NCI-H526 (cell line): ENCODE data around the gene MROH2A.

Experiments used
- DNase-seq, 2 experiments: peaks; one replicate each; lab custom pipeline; 2025; lab: John Stamatoyannopoulos, UW

The MROH2A gene

DNA sequence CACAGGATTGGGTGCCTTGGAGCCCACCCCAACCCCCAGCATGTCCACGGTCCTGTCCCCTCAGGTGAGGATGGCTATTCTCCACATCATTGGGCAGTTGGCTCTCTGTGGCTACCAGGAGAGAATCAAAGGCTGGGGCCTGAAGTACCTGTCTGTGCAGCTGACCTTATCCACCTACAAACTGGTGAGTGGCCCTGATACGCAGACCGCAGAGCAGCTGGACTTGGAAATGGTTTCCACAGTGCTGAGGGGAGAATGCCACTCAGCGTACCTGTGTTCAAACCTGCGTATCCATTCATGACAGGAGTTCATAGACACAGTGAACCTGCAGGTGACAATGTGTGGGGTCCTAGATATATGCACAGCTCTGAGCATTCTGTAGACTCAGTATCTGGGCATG lies 21.6 kb downstream of the MROH2A start:
- no peak for DNase-seq

- no peak for DNase-seq
Observed at GRCh38 chr2:233800208-233800607, 22.1 kb downstream of the MROH2A start.

- no peak for DNase-seq
Observed at GRCh38 chr2:233801357-233802131, 23.4 kb downstream of the MROH2A start.

GRCh38 chr2:233802132-233802815 lies 24.1 kb downstream of the MROH2A start:
- DNase-seq: no peak

DNA sequence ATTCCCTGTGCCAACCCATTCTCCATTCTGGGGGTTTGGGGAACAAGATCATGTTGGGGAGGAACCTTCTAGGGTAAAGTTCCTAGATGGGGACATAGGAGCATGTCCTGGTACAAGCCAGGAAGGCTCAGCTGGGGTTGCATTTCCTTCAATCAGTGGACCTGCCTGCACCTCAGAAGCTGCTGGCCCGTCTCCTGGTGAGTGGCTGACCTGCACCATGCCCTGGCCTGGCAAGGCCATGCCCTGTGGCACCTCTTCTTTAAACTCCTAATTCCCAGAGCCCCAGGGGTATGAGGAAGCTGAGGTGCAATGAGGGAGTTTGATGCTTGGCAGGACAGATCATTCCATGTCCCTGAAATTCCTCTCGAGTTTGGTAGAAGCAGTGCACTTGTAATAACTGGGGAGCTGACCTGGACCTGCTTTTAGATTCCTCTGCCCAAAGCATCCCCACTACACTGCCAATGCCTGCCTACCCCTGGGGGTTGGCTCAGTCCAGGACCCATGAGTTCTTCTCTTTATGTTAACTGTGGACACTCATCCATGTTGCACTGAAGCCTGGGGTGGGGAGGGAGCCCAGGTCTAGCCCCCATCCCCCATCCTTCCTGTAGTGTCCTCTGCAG lies 25.3 kb downstream of the MROH2A start:
- no peak for DNase-seq

DNA sequence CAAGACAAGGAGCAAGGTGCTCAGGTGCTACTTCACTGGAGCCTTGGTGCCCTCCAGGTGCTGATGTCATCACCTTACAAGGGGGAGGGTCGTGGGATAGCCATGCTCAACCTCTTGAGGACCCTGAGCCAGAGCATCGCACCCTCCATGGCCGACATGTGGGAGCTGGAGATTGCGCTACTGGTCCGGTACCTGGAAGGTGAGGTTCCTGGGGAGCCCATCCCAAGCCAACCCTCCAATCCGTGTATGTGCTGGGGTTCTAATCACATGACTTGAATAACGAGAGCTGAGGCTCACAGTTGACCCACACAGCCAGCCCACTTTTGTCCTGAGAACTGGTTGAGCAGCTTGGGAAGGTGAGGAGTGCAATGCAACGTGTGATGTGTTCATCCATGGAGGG lies 25.9 kb downstream of the MROH2A start:
- no peak for DNase-seq

DNA sequence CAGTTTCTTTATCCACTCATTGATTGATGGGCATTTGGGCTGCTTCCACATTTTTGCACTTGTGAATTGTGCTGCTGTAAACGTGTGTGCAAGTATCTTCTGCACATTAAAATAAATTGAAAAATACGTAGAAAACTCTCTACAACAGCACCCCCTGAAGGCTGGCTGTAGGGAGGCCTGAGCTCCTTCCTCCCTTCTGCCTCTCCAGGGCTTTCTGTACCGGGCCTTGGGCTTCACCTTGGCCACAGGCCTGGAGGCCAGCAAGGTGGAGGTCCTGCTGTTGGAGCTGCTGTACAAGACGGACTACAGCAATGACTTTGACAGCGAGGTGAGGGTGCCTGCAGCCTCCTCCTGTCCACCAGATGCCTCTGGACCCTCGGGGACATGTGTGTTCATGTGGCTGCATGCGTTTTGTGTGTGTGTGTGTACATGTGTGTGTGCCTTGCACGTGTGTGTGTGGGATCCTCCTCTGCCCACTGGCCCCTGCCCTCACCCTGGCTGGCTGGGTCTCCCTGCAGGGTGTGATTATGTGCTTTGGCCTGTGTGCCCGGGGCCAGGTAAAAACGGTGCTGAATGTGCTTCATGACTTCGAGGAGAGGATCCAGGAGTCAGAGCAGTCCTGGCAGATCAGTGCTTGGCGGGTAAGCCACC lies 29.2 kb downstream of the MROH2A start:
- DNase-seq: no peak

GRCh38 chr2:233807966-233808935 lies 30.1 kb downstream of the MROH2A start:
- no peak for DNase-seq

GRCh38 chr2:233810385-233810784 lies 32.3 kb downstream of the MROH2A start:
- no peak for DNase-seq

DNA sequence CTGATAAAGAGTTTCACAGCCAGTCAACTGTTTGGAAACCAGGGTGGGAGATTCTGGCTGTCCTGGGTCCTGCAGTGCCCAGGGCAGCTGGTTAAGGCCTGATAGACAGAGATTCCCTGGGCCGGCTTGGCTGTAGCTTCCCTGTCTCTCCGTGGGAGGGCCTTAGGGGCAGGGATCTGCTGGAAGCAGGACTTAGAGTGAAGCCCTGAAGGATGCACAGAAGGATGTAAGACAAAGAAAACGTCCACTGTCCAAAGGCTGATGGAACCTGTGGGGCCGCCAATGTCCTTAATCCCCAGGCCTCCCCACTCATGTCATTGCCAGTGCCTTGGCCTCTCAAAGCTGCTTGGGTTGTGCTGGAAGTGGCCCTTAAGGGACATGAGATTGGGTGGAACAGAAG lies 33.0 kb downstream of the MROH2A start:
- no peak for DNase-seq

DNA sequence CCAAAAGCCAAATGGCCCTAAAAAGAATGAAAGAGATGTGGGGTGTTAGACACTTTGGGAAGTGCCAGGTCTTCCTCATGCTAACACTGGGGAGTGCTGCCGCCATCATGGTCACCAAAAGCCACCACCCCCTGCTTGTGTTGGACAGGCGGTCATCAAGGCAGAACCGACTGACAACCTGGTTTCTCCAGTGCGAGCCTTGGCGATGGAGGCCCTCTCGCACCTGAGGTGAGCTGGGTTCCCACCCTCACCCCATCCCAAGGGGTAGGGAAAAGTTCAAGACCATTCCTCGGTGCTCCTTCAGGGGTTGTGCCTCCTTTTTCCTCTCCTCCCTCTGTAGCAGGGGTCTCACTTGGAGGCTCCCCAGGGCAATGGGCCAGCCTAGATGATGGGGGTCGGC lies 33.6 kb downstream of the MROH2A start:
- DNase-seq: no peak

DNA sequence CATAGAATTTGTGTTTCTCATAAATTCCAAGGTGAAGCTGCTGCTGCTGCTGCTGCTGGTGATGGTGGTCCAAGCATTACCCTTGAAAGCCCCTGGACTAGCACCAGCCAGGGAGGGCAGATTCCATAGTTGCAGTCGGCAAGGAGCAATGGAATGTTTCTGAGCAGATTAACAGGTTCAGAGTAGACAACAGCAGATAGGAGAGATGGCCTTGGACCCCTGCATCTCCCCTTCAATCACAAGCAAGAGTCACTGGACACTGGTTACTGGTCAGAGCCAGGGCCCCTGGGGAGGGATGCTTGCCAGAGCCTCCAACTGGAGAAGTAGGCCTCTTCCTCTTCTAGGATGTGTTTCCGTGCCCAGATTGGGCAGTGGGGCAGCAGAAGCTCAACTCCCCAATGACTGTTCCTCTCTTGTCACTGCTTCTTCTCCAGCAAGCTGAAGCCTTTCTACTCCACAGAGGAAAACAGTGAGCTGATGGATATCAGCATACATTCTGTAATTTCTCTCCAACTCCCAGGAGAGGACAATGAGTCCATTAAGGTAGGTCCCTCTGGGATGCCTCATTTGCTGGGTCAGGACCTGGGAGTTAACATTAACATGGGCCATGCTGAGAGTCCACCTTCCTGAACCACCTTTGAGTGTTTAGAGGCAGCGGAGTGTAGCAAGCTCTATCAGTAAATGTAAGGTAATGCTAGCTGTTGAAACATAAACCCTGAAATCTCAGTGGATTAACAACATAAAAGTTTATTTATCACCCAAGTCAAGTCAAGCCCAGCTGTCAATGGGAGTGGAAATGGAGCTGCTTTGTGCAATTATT lies 35.3 kb downstream of the MROH2A start:
- DNase-seq: no peak

DNA sequence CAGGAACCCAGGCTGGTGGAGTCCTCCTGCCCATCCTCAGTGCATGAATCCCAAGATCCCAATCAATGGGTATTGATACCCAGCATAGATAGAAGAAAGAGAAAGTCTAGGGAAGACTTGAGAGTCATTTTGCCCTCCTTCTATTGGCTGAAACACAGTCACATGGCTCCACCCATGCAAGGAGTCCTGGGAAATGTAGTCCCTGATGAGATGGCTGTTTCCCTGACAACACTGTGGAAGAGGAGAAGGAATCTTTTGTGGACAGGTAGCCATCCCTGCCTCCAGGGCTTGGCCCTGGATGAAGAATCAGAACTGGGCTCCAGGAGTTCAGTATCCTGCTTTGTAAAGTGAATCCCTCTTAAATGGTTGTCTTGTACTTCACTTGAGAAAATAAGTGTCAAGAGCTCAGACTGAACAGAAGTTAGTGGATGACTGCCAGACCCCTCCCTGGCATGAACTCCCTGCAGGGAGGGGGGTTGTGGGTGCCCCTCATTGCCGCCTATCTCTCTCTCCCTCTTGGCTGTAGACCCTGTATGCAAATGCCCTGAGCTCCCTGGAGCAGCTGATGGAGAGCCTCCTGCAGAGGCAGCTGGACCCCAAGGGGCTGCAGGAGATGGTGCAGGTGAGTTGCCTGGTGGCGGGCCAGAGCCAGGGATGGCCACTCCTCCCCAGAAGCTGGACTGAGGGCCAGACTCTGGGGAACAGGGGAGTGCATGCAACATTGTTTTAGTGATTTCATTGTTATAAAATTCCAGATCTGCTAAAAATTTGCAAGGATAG lies 36.1 kb downstream of the MROH2A start:
- DNase-seq: peak in 1 of 2 experiments; percentile 30

- DNase-seq: no peak
Observed at GRCh38 chr2:233815861-233816260, 37.7 kb downstream of the MROH2A start.

DNA sequence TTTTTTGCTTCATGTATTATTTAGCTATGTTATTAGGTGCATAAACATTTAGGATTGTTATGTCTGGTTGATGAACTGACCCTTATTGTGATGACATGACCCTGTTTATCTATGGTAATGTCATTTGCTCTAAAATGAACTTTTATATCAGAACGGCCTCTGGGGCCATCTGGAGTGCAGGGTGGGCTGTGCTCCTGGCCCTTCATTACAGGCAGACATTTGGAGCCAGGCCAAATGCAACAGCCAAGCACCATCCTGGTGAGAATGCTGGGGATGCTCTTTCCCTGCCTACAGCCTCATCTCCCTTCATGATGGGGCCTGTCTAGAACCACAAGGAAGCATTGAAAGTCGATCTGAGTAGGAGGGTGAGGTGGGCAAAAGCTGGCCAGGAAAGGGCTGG lies 38.2 kb downstream of the MROH2A start:
- no peak for DNase-seq

DNA sequence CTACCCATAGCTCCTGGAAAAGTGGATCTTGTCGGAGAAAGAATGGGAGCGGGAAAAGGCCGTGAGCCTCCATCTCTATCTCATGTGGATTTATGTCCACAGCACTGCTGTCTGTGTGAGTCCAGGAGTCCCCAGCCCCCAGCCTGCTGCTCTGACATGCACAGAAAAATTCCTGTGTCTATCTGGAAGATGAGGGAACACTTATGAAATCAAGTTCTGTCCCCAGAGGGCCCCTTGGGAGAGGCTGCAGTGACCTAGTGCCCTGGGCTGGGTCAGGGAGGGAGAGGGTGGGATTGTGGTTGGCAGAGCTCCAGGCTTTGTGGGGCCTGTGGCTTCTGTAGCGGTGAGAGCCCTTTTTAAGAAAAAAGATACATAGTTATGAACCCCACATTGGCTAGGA lies 38.6 kb downstream of the MROH2A start:
- DNase-seq: no peak

GRCh38 chr2:233817361-233817911 lies 39.3 kb downstream of the MROH2A start:
- DNase-seq: no peak

GRCh38 chr2:233817995-233818638 lies 40.0 kb downstream of the MROH2A start:
- DNase-seq: no peak
